Panc1 (cell line): ENCODE results near the gene CTSA. TPM values are rescaled to one million over a fixed set of nuclear protein-coding genes. Genes with fewer than 3 reads are reported as not detected.

Source experiments
- ATAC-seq: fragments of 200-7000 bp; cut with Tn5 transposase; 2 replicates; pipeline ENCODE4 v1.9.1; 2020; ENCODE audit warnings: mild to moderate bottlenecking, moderate library complexity
- BruUV-seq: library from RNA; stranded (reverse); fragments of 400-500 nt; replicated peaks from 2 replicates; lab custom pipeline; 2021; lab: Mats Ljungman, UMichigan
- CTCF ChIA-PET: fragments of 300-600 bp; sonication (Branson Sonifier 250); formaldehyde crosslinking; loops from one replicate; lab custom pipeline; 2022; ENCODE audit warnings: antibody characterized with exemption; lab: Charles Lee
- POLR2A ChIA-PET: fragments of 300-600 bp; sonication (Branson Sonifier 250); formaldehyde crosslinking; loops from one replicate; lab custom pipeline; 2022; ENCODE audit warnings: antibody characterized with exemption; lab: Charles Lee
- DNase-seq: peaks from one replicate; pipeline ENCODE4 v3.0.0-alpha.2; 2010; ENCODE audit warnings: low read depth, low spot score
- H3K27ac ChIP-seq: 2 replicates; pipeline ENCODE4 v1.5.1; 2011; ENCODE audit warnings: mild to moderate bottlenecking, low read length, inconsistent platforms
- H3K27me3 ChIP-seq: fragments of 200-500 bp; sonication (Bioruptor generic); 2 replicates; pipeline ENCODE4 v1.6.0; 2014; ENCODE audit warnings: low read length, inconsistent platforms; ENCODE audit not compliant: control insufficient read depth, insufficient read depth
- H3K36me3 ChIP-seq: fragments of 200-500 bp; sonication (Bioruptor generic); 2 replicates; pipeline ENCODE4 v1.5.1; 2014; ENCODE audit warnings: inconsistent platforms, mild to moderate bottlenecking, low read length, moderate library complexity; ENCODE audit not compliant: control insufficient read depth, insufficient read depth
- H3K4me1 ChIP-seq: 2 replicates; pipeline ENCODE4 v1.5.1; 2011; ENCODE audit warnings: inconsistent platforms, mild to moderate bottlenecking, low read length, moderate library complexity; ENCODE audit not compliant: control insufficient read depth, insufficient read depth
- H3K4me3 ChIP-seq, 2 experiments: 2 replicates each; pipeline ENCODE4 v1.5.1; 2011 to 2012; ENCODE audit warnings: low read depth in 2 of 2, low read length in 2 of 2, mild to moderate bottlenecking in 2 of 2, inconsistent platforms in 1 of 2, moderate library complexity in 1 of 2
- H3K9me3 ChIP-seq: fragments of 200-500 bp; sonication (Bioruptor generic); 2 replicates; pipeline ENCODE4 v1.5.1; 2014; ENCODE audit warnings: low read depth, mild to moderate bottlenecking, inconsistent platforms, low read length, moderate library complexity; ENCODE audit not compliant: control insufficient read depth, insufficient read depth
- CTCF ChIP-seq: fragments of 450-650 bp; IDR thresholded peaks from 2 replicates; pipeline ENCODE4 v1.5.1; 2017; ENCODE audit warnings: mild to moderate bottlenecking
- POLR2AphosphoS5 ChIP-seq: IDR thresholded peaks from 2 replicates; pipeline ENCODE4 v1.6.1; 2012; ENCODE audit warnings: mild to moderate bottlenecking, low read depth, low read length, moderate library complexity
- REST ChIP-seq, 2 experiments: IDR thresholded peaks; 2 replicates each; pipeline ENCODE4 v1.6.1; 2011 to 2012; ENCODE audit warnings: low read depth in 2 of 2, control low read depth in 1 of 2, low read length in 1 of 2, mild to moderate bottlenecking in 1 of 2, moderate library complexity in 1 of 2; ENCODE audit not compliant: insufficient read depth in 1 of 2
- SIN3A ChIP-seq: IDR thresholded peaks from 2 replicates; pipeline ENCODE4 v1.6.1; 2012; ENCODE audit warnings: low read depth, mild to moderate bottlenecking, low read length, moderate library complexity, borderline replicate concordance; ENCODE audit not compliant: insufficient read depth
- TCF7L2 ChIP-seq: IDR thresholded peaks from 2 replicates; pipeline ENCODE4 v1.6.1; 2011; ENCODE audit warnings: mild to moderate bottlenecking, low read depth, low read length, inconsistent platforms
- in situ Hi-C: cut with HindIII; loops from 2 replicates; pipeline ENCODE4 v1.10.0; 2016; ENCODE audit warnings: low sequenced_read_pairs, low pct_unique_long_range_greater_than_20kb
- intact Hi-C: fragments of 100-400 bp; cut with micrococcal nuclease; formaldehyde crosslinking; loops from one replicate; pipeline ENCODE4 v1.10.0; 2022; ENCODE audit not compliant: unreplicated experiment
- total RNA-seq: library from RNA; stranded (reverse); gene quantifications from one replicate; pipeline ENCODE4 v1.2.1, GENCODE V29; 2021; ENCODE audit not compliant: unreplicated experiment

Gene CTSA
- total RNA-seq, 1 experiment from 2014 or later = 232 TPM

GRCh38 chr20:45851501-45851900 lies 39.6 kb upstream of the CTSA start:
- CTCF ChIA-PET = interaction anchor here (0.7 to 1.2 kb wide), 2 partner anchors 39 to 54 kb away, joined by 3 read pairs; no protein-coding TSS in a partner anchor
- TF ChIP-seq REST (IDR thresholded peaks at IDR 0.05; ENCODE audit: insufficient read depth in 1 of 2, low read depth in 2 of 2, low read length in 1 of 2) (no peak), TCF7L2 (no peak), SIN3A (no peak), POLR2AphosphoS5 (no peak), CTCF (no peak)

DNA sequence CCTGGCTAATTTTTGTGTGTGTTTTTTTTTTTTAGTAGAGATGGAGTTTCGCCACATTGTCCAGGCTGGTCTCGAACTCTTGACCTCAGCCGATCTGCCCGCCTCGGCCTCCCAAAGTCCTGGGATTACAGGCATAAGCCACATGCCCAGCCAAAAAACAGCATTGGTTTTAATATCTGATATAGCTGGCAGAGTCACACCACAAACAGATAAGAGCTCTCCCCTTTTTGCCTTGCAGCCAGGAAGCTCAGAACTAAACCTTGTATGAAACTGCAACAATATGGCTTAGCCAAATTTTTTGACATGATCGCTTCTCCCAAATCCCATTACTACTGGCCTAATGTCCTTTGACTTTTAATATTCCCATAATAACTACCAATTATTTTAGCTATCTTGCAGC lies 38.8 kb upstream of the CTSA start:
- Histone ChIP-seq H3K27me3 (no peaks in the 10 kb centered on the region), H3K27ac (no peak overlapping the region), H3K4me1 (peaks cover 7% of the 10 kb centered on the region), H3K36me3 (no peaks in the 10 kb centered on the region; the same call in none of the 2 replicates), H3K4me3 (no peak overlapping the region), H3K9me3 (no peaks in the 10 kb centered on the region)
- ChIA-PET CTCF (interaction anchor here (0.7 kb wide), 1 partner anchor 53 kb away, joined by 3 read pairs; no protein-coding TSS in a partner anchor), POLR2A (no interaction called here)
- no TSS peak for BruUV-seq
- TF ChIP-seq POLR2AphosphoS5 (no peak), SIN3A (no peak), CTCF (no peak), TCF7L2 (no peak), REST (IDR thresholded peaks at IDR 0.05; ENCODE audit: insufficient read depth in 1 of 2, low read depth in 2 of 2, low read length in 1 of 2) (no peak)
- in situ Hi-C loops = no loop called here
- DNase-seq (no peak), ATAC-seq (no peak)
- intact Hi-C loops = no loop called here

More at GRCh38 chr20:45851501-45851900, 39.6 kb upstream of the CTSA start:
- ATAC-seq = no peak
- no peak for DNase-seq
- intact Hi-C loops (no loop called here), in situ Hi-C loops (no loop called here)
- Histone ChIP-seq H3K4me3 (no peak overlapping the region), H3K36me3 (no peaks in the 10 kb centered on the region; the same call in none of the 2 replicates), H3K4me1 (peaks cover 6% of the 10 kb centered on the region), H3K9me3 (no peaks in the 10 kb centered on the region), H3K27me3 (no peaks in the 10 kb centered on the region), H3K27ac (no peak overlapping the region)
- BruUV-seq = no TSS peak
- POLR2A ChIA-PET = no interaction called here
